ENCODE measurements around the gene TLE3.
A peak's percentile ranks its signal among the peaks of the same experiment; 100 is the strongest.

Gene TLE3

GRCh38 chr15:70057931-70058641 lies 39.6 kb downstream of the TLE3 start:
- Histone ChIP-seq H3K27me3 (ENCODE audit: insufficient read depth, low read depth, severe bottlenecking) (no peaks in the 10 kb centered on the region), H3K9me3 (ENCODE audit: severe bottlenecking) (no peaks in the 10 kb centered on the region), H3K36me3 (peaks cover 98% of the 10 kb centered on the region), H3K4me3 (ENCODE audit: low read depth, low read length) (no peak overlapping the region), H3K27ac (no peak overlapping the region)
- DNase-seq: no peak
- TF ChIP-seq CTCF (IDR thresholded peaks at IDR 0.05; ENCODE audit: low read depth, low read length): no peak

GRCh38 chr15:70056091-70056680 lies 41.5 kb downstream of the TLE3 start:
- Histone ChIP-seq H3K27ac (no peak overlapping the region), H3K36me3 (peaks cover 98% of the 10 kb centered on the region), H3K9me3 (ENCODE audit: severe bottlenecking) (no peaks in the 10 kb centered on the region), H3K4me3 (ENCODE audit: low read depth, low read length) (no peak overlapping the region), H3K27me3 (ENCODE audit: insufficient read depth, low read depth, severe bottlenecking) (no peaks in the 10 kb centered on the region)
- DNase-seq: peak; percentile 5
- no peak for TF ChIP-seq CTCF (IDR thresholded peaks at IDR 0.05; ENCODE audit: low read depth, low read length)

- Histone ChIP-seq H3K36me3 (peaks cover 98% of the 10 kb centered on the region), H3K27me3 (ENCODE audit: insufficient read depth, low read depth, severe bottlenecking) (no peaks in the 10 kb centered on the region), H3K27ac (peak overlapping the region; percentile 11; the same call in 1 of the 2 replicates), H3K4me3 (ENCODE audit: low read depth, low read length) (no peak overlapping the region), H3K9me3 (ENCODE audit: severe bottlenecking) (no peaks in the 10 kb centered on the region)
- DNase-seq: peak; percentile 36
- peak; percentile 17; the same call in 1 of the 2 replicates for TF ChIP-seq CTCF (IDR thresholded peaks at IDR 0.05; ENCODE audit: low read depth, low read length)
Observed at GRCh38 chr15:70055601-70056051, 42.1 kb downstream of the TLE3 start.

GRCh38 chr15:70054884-70055387 lies 42.8 kb downstream of the TLE3 start:
- Histone ChIP-seq H3K4me3 (ENCODE audit: low read depth, low read length) (no peak overlapping the region), H3K36me3 (peaks cover 98% of the 10 kb centered on the region), H3K9me3 (ENCODE audit: severe bottlenecking) (no peaks in the 10 kb centered on the region), H3K27me3 (ENCODE audit: insufficient read depth, low read depth, severe bottlenecking) (no peaks in the 10 kb centered on the region), H3K27ac (peak overlapping the region; percentile 11; the same call in 1 of the 2 replicates)
- no peak for DNase-seq
- TF ChIP-seq CTCF (IDR thresholded peaks at IDR 0.05; ENCODE audit: low read depth, low read length): no peak

DNA sequence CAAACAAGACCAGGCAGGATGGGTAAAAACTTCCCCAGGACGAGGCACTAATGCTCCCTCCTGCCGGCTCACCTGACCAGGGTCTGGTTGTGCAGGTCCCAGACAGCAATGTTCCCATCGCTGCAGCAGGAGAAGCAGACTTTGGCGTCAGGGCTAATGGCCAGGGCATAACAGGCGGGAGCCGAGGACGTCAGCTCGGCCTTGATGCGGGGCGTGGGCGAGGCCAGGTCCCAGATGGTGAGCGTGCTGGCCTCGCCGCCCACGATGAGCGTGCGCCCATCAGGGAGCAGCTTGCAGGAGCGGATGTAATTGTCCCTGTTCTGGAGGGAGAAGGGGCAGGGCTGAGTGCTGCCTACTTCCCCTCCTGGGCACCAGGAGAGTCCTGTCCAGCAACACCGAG lies 43.4 kb downstream of the TLE3 start:
- no peak for TF ChIP-seq CTCF (IDR thresholded peaks at IDR 0.05; ENCODE audit: low read depth, low read length)

More for the DNA sequence above, 43.4 kb downstream of the TLE3 start:
- Histone ChIP-seq H3K27me3 (ENCODE audit: insufficient read depth, low read depth, severe bottlenecking) (no peaks in the 10 kb centered on the region), H3K27ac (peak overlapping the region; percentile 30; the same call in 1 of the 2 replicates), H3K4me3 (ENCODE audit: low read depth, low read length) (no peak overlapping the region), H3K9me3 (ENCODE audit: severe bottlenecking) (no peaks in the 10 kb centered on the region), H3K36me3 (peaks cover 98% of the 10 kb centered on the region)
- DNase-seq: no peak
